Anterior cingulate cortex (tissue), 58 donors: Measurements from ENCODE around the gene RNH1.
"Not testable (repeated sequence)": the region's sequence is repeated elsewhere in the genome, so short reads cannot be mapped to it uniquely, and the experiment has no call there.

Experiments
- DNase-seq, 58 donors: peaks; one replicate each; lab custom pipeline; 2025; lab: John Stamatoyannopoulos, UW

RNH1 gene

GRCh38 chr11:488579-488978, 18.5 kb downstream of the RNH1 start:
- no peak for DNase-seq

- no peak for DNase-seq
Measured at GRCh38 chr11:488062-488461, 19.0 kb downstream of the RNH1 start.

- DNase-seq = no peak
Measured at GRCh38 chr11:487571-488021, 19.4 kb downstream of the RNH1 start.

GRCh38 chr11:486189-486588, 20.9 kb downstream of the RNH1 start:
- no peak for DNase-seq

- no peak for DNase-seq
Measured at GRCh38 chr11:484616-485015, 22.4 kb downstream of the RNH1 start.

- peak in 3 of 58 donors; percentile 16 to 40 (median 32) for DNase-seq
Measured at GRCh38 chr11:479311-479710, 27.7 kb downstream of the RNH1 start.

GRCh38 chr11:477052-477715, 29.9 kb downstream of the RNH1 start:
- DNase-seq = peak in 14 of 58 donors; percentile 13 to 46 (median 28)

GRCh38 chr11:476416-476815, 30.6 kb downstream of the RNH1 start:
- no peak for DNase-seq

- DNase-seq = no peak
Measured at GRCh38 chr11:475941-476340, 31.1 kb downstream of the RNH1 start.

GRCh38 chr11:474914-475506, 32.0 kb downstream of the RNH1 start:
- DNase-seq = no peak

GRCh38 chr11:473962-474785, 32.9 kb downstream of the RNH1 start:
- DNase-seq = no peak

GRCh38 chr11:473415-473814, 33.6 kb downstream of the RNH1 start:
- DNase-seq = no peak

- DNase-seq = no peak
Measured at GRCh38 chr11:472816-473215, 34.2 kb downstream of the RNH1 start.

GRCh38 chr11:472272-472671, 34.8 kb downstream of the RNH1 start:
- DNase-seq = no peak

- no peak for DNase-seq
Measured at GRCh38 chr11:471468-472145, 35.4 kb downstream of the RNH1 start.

- peak in 53 of 58 donors; percentile 14 to 84 (median 65) for DNase-seq
Measured at GRCh38 chr11:469684-470560, 37.1 kb downstream of the RNH1 start.

GRCh38 chr11:469026-469683, 37.9 kb downstream of the RNH1 start:
- not testable (repeated sequence) for DNase-seq

GRCh38 chr11:468493-468892, 38.5 kb downstream of the RNH1 start:
- DNase-seq = no peak

- no peak for DNase-seq
Measured at GRCh38 chr11:468036-468435, 39.0 kb downstream of the RNH1 start.
